K562 (cell line): ENCODE measurements around the gene PRMT3. TPM values are rescaled to one million over a fixed set of nuclear protein-coding genes. Genes with fewer than 3 reads are reported as not detected.

Experiments
- ATAC-seq: fragments of 200-7000 bp; cut with Tn5 transposase; 3 replicates; pipeline ENCODE4 v1.9.1; 2020; ENCODE audit warnings: moderate library complexity
- BruUV-seq: library from RNA; stranded (reverse); fragments of 400-500 nt; replicated peaks from 2 replicates; lab custom pipeline; 2021; lab: Mats Ljungman, UMichigan
- CTCF ChIA-PET: fragments of 300-600 bp; formaldehyde crosslinking; extraction: SDS; loops from one replicate; lab custom pipeline; 2021; ENCODE audit warnings: low intra/inter-chr PET ratio; lab: Yijun Ruan, JAX
- POLR2A ChIA-PET: fragments of 300-600, 350-650 bp; sonication (Branson Sonifier 250); formaldehyde crosslinking; extraction: SDS; loops from one replicate; lab custom pipeline; 2021; ENCODE audit warnings: antibody characterized with exemption, inconsistent platforms; lab: Yijun Ruan, JAX
- DNase-seq, 4 experiments: peaks; one replicate each; pipeline versions ENCODE4 v3.0.0 to v3.0.0-alpha.2; 2011 to 2018; ENCODE audit warnings: low spot score in 3 of 4, mixed read lengths in 3 of 4; ENCODE audit errors: extremely low read depth in 1 of 4
- FAIRE-seq: peaks from 2 replicates; lab custom pipeline; 2011; peaks lifted over from hg19 to GRCh38; lab: Jason Lieb, UNC
- H2AFZ ChIP-seq: 2 replicates; pipeline ENCODE4 v1.6.0; 2011; ENCODE audit warnings: low read depth, low read length, control low read depth, inconsistent platforms
- H3K27ac ChIP-seq: fragments of 200-600 bp; 3 replicates; pipeline ENCODE4 v1.8.0; 2011; ENCODE audit warnings: low read depth, mild to moderate bottlenecking, control low read depth, inconsistent platforms, low read length, moderate library complexity, mixed read lengths; ENCODE audit errors: extremely low read depth
- H3K27me3 ChIP-seq, 2 experiments: fragments of 300-600 bp in 1 of 2; 2 replicates in 1 of 2; 3 replicates in 1 of 2; pipeline versions ENCODE4 v1.6.0 to v1.8.0; 2011; ENCODE audit warnings: inconsistent platforms in 2 of 2, low read length in 2 of 2, mild to moderate bottlenecking in 1 of 2, mixed read lengths in 1 of 2, moderate library complexity in 1 of 2; ENCODE audit not compliant: control insufficient read depth in 2 of 2, insufficient read depth in 2 of 2
- H3K36me3 ChIP-seq: fragments of 300-600 bp; 3 replicates; pipeline ENCODE4 v1.8.0; 2011; ENCODE audit warnings: mild to moderate bottlenecking, low read length, inconsistent platforms; ENCODE audit not compliant: control insufficient read depth, insufficient read depth
- H3K4me1 ChIP-seq, 2 experiments: fragments of 200-600 bp in 1 of 2; replicated peaks in 1 of 2; 2 replicates in 1 of 2; 3 replicates in 1 of 2; pipeline versions ENCODE4 v1.5.1 to v1.8.0; 2011; ENCODE audit warnings: inconsistent platforms in 2 of 2, low read length in 2 of 2, mild to moderate bottlenecking in 1 of 2, mixed read lengths in 1 of 2, moderate library complexity in 1 of 2; ENCODE audit not compliant: control insufficient read depth in 2 of 2, insufficient read depth in 2 of 2
- H3K4me2 ChIP-seq: 2 replicates; pipeline ENCODE4 v1.6.1; 2011; ENCODE audit warnings: low read length, control low read depth, inconsistent platforms, mixed read lengths; ENCODE audit not compliant: insufficient read depth
- H3K4me3 ChIP-seq: fragments of 200-600 bp; sonication (generic), shearing (Covaris generic); 2 replicates; pipeline ENCODE4 v1.5.1; 2016; ENCODE audit warnings: control low read depth, inconsistent platforms
- H3K79me2 ChIP-seq: fragments of 200-600 bp; 3 replicates; pipeline ENCODE4 v1.8.0; 2011; ENCODE audit warnings: low read length, inconsistent platforms; ENCODE audit not compliant: control insufficient read depth, insufficient read depth
- H3K9ac ChIP-seq, 2 experiments: 2 replicates each; pipeline versions ENCODE4 v1.6.0 to v1.6.1; 2011; ENCODE audit warnings: low read depth in 2 of 2, low read length in 2 of 2, control low read depth in 1 of 2, inconsistent platforms in 1 of 2, mild to moderate bottlenecking in 1 of 2, mixed read lengths in 1 of 2; ENCODE audit not compliant: insufficient read depth in 1 of 2
- H3K9me1 ChIP-seq: one replicate; pipeline ENCODE4 v1.6.0; 2011; ENCODE audit warnings: inconsistent platforms, mild to moderate bottlenecking, low read length, moderate library complexity; ENCODE audit not compliant: control insufficient read depth, insufficient read depth
- H3K9me3 ChIP-seq: replicated peaks from 2 replicates; pipeline ENCODE4 v1.5.1; 2011; ENCODE audit warnings: low read depth, low read length, inconsistent platforms; ENCODE audit not compliant: control insufficient read depth, insufficient read depth
- H4K20me1 ChIP-seq: replicated peaks from 2 replicates; pipeline ENCODE4 v1.6.1; 2011; ENCODE audit warnings: low read length, inconsistent platforms, mixed read lengths; ENCODE audit not compliant: control insufficient read depth, insufficient read depth
- CBX5 ChIP-seq: IDR thresholded peaks from 2 replicates; pipeline ENCODE4 v1.6.1; 2014; ENCODE audit warnings: low read depth, borderline replicate concordance
- CEBPG ChIP-seq, 3 experiments: fragments of 200-800 bp in 1 of 3; sonication (Bioruptor generic) in 1 of 3; sonication (generic) in 1 of 3; formaldehyde crosslinking in 1 of 3; IDR thresholded peaks in 2 of 3; conservative IDR thresholded peaks in 1 of 3; 2 replicates each; pipeline versions ENCODE4 v1.6.1 to v1.8.0; 2016 to 2022; ENCODE audit warnings: missing compliant biosample characterization in 2 of 3, missing genetic modification characterization in 2 of 3, mild to moderate bottlenecking in 1 of 3, missing genetic modification reagents in 1 of 3
- MBD1 ChIP-seq: fragments of 250-450 bp; sonication (Bioruptor Pico); IDR thresholded peaks from 2 replicates; pipeline ENCODE4 v1.8.0; 2022; ENCODE audit warnings: inconsistent platforms
- MLX ChIP-seq, 2 experiments: fragments of 450-650 bp in 1 of 2; sonication (generic) in 1 of 2; formaldehyde crosslinking; conservative IDR thresholded peaks; 2 replicates each; pipeline versions ENCODE4 v1.4.0 to v1.8.1; 2020 to 2022; ENCODE audit warnings: mild to moderate bottlenecking in 1 of 2, missing genetic modification reagents in 1 of 2
- MXD1 ChIP-seq: fragments of 250-450 bp; sonication (Bioruptor Pico); IDR thresholded peaks from 2 replicates; pipeline ENCODE4 v1.8.0; 2021; ENCODE audit warnings: borderline replicate concordance, mild to moderate bottlenecking, moderate library complexity; ENCODE audit not compliant: poor library complexity, severe bottlenecking
- PPARD ChIP-seq: fragments of 250-450 bp; sonication (Bioruptor Pico); IDR thresholded peaks from 2 replicates; pipeline ENCODE4 v1.8.0; 2022; ENCODE audit warnings: inconsistent platforms, mild to moderate bottlenecking, moderate library complexity
- RBFOX2 ChIP-seq: fragments of 200-400 bp; formaldehyde crosslinking; IDR thresholded peaks from 2 replicates; pipeline ENCODE4 v1.6.1; 2017; ENCODE audit warnings: low read depth, mild to moderate bottlenecking, low read length, moderate library complexity
- RFX7 ChIP-seq: fragments of 250-450 bp; sonication (Bioruptor Pico); IDR thresholded peaks from 2 replicates; pipeline ENCODE4 v1.5.1; 2021; ENCODE audit warnings: mild to moderate bottlenecking
- YBX1 ChIP-seq: fragments of 450-650 bp; IDR thresholded peaks from 2 replicates; pipeline ENCODE4 v1.7.1; 2016; ENCODE audit warnings: mild to moderate bottlenecking
- ZBTB8A ChIP-seq: fragments of 450-650 bp; IDR thresholded peaks from 2 replicates; pipeline ENCODE4 v1.6.1; 2018; ENCODE audit warnings: mild to moderate bottlenecking, moderate library complexity; ENCODE audit not compliant: partially characterized antibody
- ZHX1 ChIP-seq: fragments of 150-350 bp; conservative IDR thresholded peaks from 2 replicates; pipeline ENCODE4 v1.6.1; 2014; ENCODE audit warnings: low read length
- ZNF354B ChIP-seq: fragments of 250-450 bp; sonication (Bioruptor Pico); IDR thresholded peaks from 2 replicates; pipeline ENCODE4 v1.4.0; 2020
- ZNF785 ChIP-seq: fragments of 250-450 bp; sonication (Bioruptor Pico); IDR thresholded peaks from 2 replicates; pipeline ENCODE4 v1.4.0; 2020; ENCODE audit warnings: mild to moderate bottlenecking
- WGBS: fragments of 100-300 bp; shearing (Covaris generic); methylation state at CpG from one replicate; pipeline ENCODE4 v1.1.6; 2016; ENCODE audit warnings: low coverage, mixed read lengths; ENCODE audit not compliant: insufficient coverage; ENCODE audit errors: missing lambda C conversion rate; 5-methylcytosine and 5-hydroxymethylcytosine counted together
- in situ Hi-C: fragments of 300-500 bp; cut with MboI; formaldehyde crosslinking; loops from 4 replicates; pipeline ENCODE4 v1.15.0; 2018; ENCODE audit warnings: inconsistent platforms, mixed read lengths
- intact Hi-C: fragments of 100-400 bp; cut with micrococcal nuclease; formaldehyde crosslinking; loops from 2 replicates; pipeline ENCODE4 v1.14.2; 2022
- polyA plus RNA-seq, 8 experiments: library from polyadenylated mRNA; depleted of rRNA in 4 of 8; stranded (reverse) in 5 of 8; unstranded in 3 of 8; fragments of >200 nt; fragmentation: Nextera tagmentation in 2 of 8; fragmentation: Illumina TruSeq in 1 of 8; extraction: Ambion mirVana in 2 of 8; extraction: Trizol in 1 of 8; gene quantifications; 2 replicates each; pipeline versions ENCODE4 v1.2.1 to v1.2.3, GENCODE V29; 2011 to 2014; ENCODE audit warnings: inconsistent platforms in 1 of 8, missing spikeins in 1 of 8
- total RNA-seq, 7 experiments: library from RNA; depleted of rRNA in 6 of 7; stranded (reverse); fragments of >200 nt in 6 of 7; fragmentation: Illumina TruSeq in 2 of 7; extraction: Trizol in 2 of 7; gene quantifications; 2 replicates each; pipeline versions ENCODE4 v1.2.1 to v1.2.3, GENCODE V29; 2011 to 2021; ENCODE audit warnings: low replicate concordance in 1 of 7

PRMT3 gene
- total and polyA plus RNA-seq, 9 of the 15 experiments (the other 6 are each of a cell fraction or from before 2014, with no cell fraction given): 24.0 to 62.1 (median 44.7) TPM

GRCh38 chr11:20362481-20362880 is 25.0 kb upstream of the PRMT3 start:
- Histone ChIP-seq H3K27me3 (no peaks in the 10 kb centered on the region), H3K4me3 (no peak overlapping the region), H3K79me2 (peaks cover 28% of the 10 kb centered on the region), H3K9me1 (no peaks in the 10 kb centered on the region)
- in situ Hi-C loops: no loop called here
- no peak for FAIRE-seq
- no TSS peak for BruUV-seq
- intact Hi-C loops: no loop called here
- TF ChIP-seq RBFOX2 (no peak), ZBTB8A (no peak), CBX5 (no peak), RFX7 (CRISPR knock-in tag) (no peak), ZNF354B (CRISPR knock-in tag) (no peak), CEBPG (CRISPR knock-in tag; IDR thresholded peaks at IDR 0.05) (no peak), CEBPG (tag; conservative IDR thresholded peaks at IDR 0.05 in 1 of 2, IDR thresholded peaks at IDR 0.05 in 1 of 2) (no peak), ZNF785 (CRISPR knock-in tag) (no peak), MBD1 (CRISPR knock-in tag) (no peak), MLX (CRISPR knock-in tag; conservative IDR thresholded peaks at IDR 0.05) (no peak), YBX1 (no peak), MXD1 (no peak), PPARD (CRISPR knock-in tag) (no peak), ZHX1 (no peak)
- TF ChIP-seq, all 486 proteins: peak for 0
- DNase-seq (no peak), ATAC-seq (no peak)
- Histone ChIP-seq H4K20me1 (no peaks in the 10 kb centered on the region), H3K9ac (no peak overlapping the region), H3K27ac (peak overlapping the region; percentile 91; the same call in 1 of the 3 replicates), H3K4me2 (no peak overlapping the region), H3K9me3 (no peaks in the 10 kb centered on the region), H3K4me1 (peaks cover 15 to 56% of the 10 kb centered on the region in 2 experiments), H3K36me3 (peaks cover 4% of the 10 kb centered on the region; the same call in 1 of the 3 replicates), H2AFZ (peak overlapping the region; percentile 87)
- POLR2A ChIA-PET: interaction anchor here (1.7 kb wide), 1 partner anchor 9 kb away, joined by 5 read pairs; no protein-coding TSS in a partner anchor
- 0% methylated on average over 1 of the region's 1 CpG for WGBS
- CTCF ChIA-PET: no interaction called here
